ENCODE data around the gene ERFL.

GRCh38 chr19:41971363-41971762 lies 43.1 kb upstream of the ERFL start:
- TF ChIP-seq CTCF (IDR thresholded peaks at IDR 0.05), result no peak
- no peak for TF ChIP-seq POLR2AphosphoS5 (IDR thresholded peaks at IDR 0.05)
- TF ChIP-seq POLR2A (IDR thresholded peaks at IDR 0.05; ENCODE audit: low read depth), result no peak

All from esophagus muscularis mucosa (tissue), 3 donors.